Stimulated activated CD4-positive, alpha-beta T cell treated with anti-CD3 and anti-CD28 coated beads, TNF-alpha, amount 100 ng/mL, for 1 hour (primary cell): ENCODE measurements around the gene PROX2.

Source experiments
- DNase-seq, 3 donors: peaks; one replicate each; pipeline ENCODE4 v3.0.0-alpha.2; 2020; ENCODE audit warnings: low read depth in 3 of 3, low spot score in 1 of 3

PROX2 gene

DNA sequence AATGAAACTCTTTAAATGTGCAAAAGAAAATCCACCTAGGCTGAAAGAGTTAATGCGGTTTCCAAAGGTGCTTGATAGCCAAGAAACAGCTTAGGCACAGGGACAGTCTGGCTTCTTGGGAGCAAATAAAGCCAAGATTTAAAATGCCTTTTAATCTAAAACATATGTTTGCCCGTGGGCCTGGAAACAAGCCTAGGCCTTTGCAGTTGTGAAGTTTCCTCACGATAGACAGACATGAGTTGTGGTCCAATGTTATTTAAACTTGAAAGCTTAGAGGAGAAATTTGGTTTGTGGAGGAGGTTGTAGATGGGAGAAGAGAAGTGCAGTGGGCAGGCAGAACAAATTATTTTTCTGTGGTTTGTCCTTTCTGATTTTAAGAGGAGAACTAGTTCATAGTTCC, 29.8 kb downstream of the PROX2 start:
- DNase-seq, result no peak

DNA sequence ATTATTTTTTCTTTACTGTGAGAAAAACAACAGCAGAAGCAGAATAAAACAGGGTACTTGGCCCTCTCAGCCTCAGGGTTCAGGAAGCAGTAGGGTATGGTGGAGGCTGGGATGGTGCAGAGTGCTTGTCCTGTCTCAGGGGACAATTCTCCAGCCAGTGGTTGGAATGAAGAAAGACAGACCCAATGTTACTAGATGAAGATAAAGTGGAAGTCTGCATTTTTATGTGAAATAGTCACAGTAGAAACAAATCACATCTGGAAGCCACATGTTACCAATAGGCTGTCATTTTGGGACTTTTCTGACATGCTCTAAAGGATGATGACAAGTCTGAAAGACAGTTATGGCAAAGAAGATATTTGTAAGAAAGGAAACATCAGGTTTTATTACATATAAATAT, 32.3 kb downstream of the PROX2 start:
- no peak for DNase-seq

DNA sequence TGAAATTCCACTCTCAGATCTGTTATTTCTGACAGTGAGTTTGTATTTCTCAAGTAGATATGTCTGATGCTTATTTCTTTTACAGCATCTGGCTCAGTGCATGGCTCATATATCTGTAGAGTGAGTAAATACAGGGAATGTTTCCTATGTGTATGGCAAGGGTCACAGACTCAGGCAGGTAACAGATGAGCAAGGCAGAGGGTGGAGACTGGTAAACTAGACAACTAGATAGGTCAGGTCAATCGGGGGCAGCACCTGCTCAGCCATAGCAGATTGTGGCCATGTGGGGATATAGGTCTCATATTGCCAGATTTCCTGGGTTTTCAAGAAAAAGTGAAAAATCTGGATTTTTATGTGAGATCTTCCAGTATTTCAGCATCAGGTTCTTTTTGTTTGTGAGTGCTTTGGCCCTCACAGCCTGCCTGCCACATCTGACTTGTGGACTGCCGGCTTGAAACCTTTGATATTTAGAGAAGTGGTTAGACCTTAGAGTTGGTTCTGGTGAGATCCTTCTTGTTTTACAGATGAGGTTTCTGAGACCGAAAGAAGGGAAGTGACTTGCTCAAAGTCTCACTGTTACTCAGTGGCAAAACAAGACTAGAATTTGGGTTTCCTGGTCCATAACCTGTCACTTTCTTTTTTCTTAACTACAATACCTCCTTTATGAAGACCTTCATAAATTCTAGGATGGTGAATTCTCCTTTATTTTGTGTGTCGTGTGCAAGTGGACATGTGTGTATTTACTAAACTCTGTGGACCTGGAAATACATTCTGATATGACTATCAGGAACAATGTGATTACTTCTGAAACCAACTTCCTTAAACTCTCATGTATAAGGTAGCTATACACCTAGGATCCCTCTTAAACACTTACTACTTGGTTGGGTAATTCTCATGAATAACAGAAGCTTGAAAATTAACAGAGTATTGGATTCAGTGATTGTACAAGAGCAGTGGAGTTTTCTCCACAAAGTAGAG, 34.4 kb downstream of the PROX2 start:
- no peak for DNase-seq

DNA sequence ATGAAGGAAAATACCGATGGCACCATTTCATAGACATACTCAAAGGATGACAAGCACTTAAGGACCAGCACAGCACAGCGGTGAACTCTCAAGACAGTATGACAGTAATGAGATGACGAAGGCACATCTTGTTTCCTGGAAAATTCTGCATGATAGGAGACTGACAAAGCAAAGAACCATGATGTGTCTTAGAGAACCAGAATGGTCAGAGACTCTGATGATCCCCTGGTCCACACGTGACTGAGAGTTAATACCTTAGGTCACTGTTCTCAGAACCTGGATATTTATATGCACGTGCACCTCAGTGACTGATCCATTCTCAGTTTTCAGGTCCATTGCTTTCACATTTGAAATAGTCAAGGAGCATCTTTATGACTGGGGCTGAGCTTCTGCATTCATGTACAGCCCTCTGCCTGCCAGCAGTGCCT, 35.3 kb downstream of the PROX2 start:
- DNase-seq, result no peak

DNA sequence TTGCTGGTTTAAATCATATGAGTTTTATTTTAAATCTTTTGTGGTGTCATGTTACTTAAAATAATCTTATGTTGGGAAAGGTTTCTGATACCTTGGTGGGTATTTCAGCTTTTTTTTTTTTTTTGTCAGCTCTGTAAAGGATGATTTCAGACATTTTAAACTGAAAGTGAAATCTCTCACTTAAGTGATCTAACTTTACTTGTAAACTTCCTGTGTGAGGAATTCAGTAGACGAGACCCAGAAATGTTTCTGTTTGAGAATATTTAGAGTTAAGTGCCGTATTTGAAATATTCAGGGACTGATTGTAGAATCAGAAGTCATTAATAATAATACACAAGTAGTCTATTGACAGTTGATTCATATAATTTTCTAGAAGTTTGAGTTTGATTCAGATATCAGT, 37.8 kb downstream of the PROX2 start:
- no peak for DNase-seq

DNA sequence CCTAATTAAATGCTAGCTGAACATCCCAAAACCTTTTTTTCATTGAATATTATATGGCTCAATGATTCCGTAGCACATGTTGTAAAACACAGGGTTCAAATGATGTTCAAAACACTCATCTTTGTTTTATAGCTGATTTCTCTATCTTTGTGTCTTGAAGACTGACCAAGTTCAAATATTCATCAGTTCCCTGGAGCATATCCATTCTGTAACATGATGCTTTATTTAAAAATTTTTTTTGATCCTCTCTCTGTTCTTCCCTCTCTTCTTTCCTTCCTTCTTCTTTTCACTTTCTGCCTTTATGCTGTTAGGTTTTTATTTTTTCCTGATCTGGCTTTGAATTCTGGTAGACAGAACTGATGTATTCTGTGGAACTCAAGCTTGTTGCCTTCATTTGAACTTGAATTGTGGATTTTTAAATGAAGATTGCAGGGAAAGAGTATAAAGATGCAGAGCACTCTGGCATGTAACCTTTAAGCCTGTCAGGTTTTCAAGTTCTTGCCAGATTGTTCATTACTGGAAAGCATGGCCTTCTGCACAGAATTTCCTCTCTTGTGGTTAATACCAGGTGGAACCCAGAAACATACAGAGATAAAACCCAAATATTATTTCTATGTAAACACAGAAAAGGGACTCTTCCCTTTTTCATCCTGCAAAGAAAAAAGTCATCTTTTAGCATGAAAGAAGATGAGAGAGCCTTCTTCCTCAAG, 39.5 kb downstream of the PROX2 start:
- DNase-seq, result no peak

DNA sequence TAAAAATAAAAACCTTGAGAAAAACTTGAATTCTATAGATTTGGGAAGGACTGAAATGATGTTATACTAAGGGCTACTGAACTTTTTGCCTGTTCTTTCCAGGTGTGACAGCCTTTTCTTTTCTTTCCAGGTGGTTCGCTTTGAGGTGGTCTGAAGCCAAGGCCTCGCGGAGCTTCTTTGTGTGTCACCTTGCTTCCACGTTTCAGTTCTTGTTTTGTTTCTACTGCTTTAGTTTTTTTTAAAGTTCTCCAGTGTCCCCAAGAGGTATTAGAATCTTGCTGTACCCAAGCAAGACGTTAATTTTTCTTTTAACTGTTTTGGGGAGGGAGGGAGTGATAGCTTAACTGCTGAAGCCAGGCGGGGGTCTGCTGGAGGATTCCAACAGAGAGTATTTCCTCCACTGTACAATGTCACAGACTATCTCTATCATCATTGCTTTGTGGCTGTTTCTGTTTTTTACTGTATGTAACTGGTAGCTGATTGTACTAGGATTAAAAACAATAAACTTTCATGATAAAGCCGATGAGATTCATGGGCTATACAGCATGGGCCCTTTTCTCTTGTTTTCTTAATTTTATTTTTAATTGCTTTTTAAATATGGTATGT, 40.2 kb downstream of the PROX2 start:
- DNase-seq, result no peak

DNA sequence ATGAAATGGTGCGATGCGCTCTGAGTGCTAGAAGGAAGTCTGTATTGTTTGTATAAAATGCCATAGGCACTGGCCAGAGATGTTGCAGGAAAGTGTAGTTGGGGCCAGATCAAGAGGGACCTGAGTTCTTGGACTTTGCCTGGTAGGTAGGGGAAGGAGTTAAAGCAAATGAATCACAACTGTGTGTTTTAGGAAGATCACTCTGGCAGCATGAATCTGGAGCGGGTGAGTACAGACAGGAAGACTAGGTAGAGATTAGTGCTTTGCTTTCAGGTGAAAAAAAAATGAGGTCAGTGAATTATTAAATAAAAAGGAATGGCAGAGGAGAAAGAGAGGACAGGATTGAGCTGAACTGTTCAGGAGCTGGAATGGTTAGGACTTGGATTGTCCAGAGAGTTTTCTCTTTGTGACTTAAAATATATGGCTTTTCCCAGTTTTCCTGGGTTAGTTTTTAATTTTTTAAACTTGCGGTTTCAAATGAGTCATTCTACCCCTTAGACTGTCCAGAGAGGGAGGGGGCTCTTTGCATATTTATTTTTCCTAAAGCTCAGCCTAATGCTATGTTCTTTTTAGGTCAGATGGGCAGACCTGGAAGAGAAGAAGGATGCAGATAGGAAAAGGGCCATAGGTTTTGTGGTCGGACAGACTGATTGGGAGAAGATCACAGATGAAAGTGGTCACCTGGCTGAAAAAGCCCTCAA, 41.1 kb downstream of the PROX2 start:
- DNase-seq, result no peak

DNA sequence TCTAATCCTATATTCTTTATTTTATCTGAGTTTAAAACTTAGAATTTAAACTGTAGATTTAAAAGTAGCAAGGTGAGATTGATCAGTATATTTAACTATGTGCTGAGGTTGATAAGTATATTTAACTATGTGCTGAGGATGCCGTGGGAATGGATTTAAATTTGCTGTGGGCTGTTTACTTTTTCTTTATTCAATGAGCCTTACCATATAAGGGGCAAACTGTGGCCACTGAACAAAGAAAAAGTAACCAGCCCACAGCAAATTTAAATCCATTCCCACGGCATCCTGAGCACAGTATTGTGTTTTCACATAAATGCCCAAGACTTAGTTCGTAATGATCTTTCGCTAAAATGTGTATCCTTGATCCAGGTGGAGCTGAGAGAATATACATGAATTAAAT, 43.1 kb downstream of the PROX2 start:
- DNase-seq, result no peak

DNA sequence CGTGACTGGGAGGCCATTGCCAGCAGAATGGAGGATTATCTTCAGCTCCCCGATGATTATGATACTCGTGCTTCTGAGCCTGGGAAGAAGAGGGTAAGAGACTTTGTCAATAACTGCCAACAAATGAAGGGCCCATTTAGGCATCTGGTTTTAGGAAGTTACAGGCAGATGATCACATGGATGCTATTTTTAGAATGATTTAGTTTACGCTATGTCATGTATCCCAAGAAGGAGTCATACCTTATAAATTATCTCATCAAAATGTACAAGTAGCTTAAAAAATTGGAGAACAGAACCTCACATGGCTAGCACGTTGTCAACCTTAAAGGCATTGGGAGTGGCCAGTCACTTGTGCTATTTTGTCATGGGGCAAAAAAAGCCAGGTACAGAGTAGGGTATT, 46.7 kb downstream of the PROX2 start:
- DNase-seq, result no peak

DNA sequence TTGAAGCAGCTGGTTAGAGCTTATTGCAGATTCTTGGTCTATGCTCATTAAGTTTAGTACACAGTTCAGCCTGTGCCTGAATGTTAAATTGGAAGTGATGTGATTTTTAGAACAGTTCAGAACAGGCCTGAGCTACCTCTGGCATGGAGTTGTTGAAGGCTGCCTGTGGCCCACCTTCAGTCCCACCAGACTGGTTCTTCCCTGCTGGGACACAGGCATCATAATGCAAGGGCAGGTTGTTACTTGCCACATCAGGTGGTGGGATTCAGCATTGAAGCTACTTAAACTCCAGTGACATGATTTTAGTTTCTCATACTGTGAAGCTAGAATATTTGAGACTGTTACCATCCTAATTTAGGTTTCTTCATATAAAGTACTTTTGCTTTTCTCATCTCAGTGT, 49.4 kb downstream of the PROX2 start:
- no peak for DNase-seq
